ENCODE measurements around the gene PGA5. TPM values are rescaled to one million over a fixed set of nuclear protein-coding genes. Genes with fewer than 3 reads are reported as not detected.

PGA5 gene
- total RNA-seq, 1 experiment from 2014 or later, result 0.33 TPM

- Histone ChIP-seq H3K56ac (ENCODE audit: insufficient read length, low read depth, low read length) (no peak overlapping the region), H2BK15ac (ENCODE audit: low read depth, low read length) (no peak overlapping the region), H2BK120ac (ENCODE audit: low read depth, low read length, poor library complexity, severe bottlenecking) (no peak overlapping the region), H3K4me1 (ENCODE audit: insufficient read depth, low read length) (no peaks in the 10 kb centered on the region; the same call in 1 of the 2 replicates), H4K20me1 (ENCODE audit: control insufficient read depth, insufficient read depth, insufficient read length) (no peaks in the 10 kb centered on the region), H2BK12ac (ENCODE audit: insufficient read length, low read depth, low read length) (no peak overlapping the region), H2BK20ac (ENCODE audit: low read depth, low read length, poor library complexity, severe bottlenecking) (no peak overlapping the region), H3K79me1 (ENCODE audit: insufficient read depth, low read depth, low read length, poor library complexity, severe bottlenecking) (no peaks in the 10 kb centered on the region), H3K9me3 (ENCODE audit: control insufficient read depth, low read depth, low read length) (no peaks in the 10 kb centered on the region), H2AK5ac (ENCODE audit: insufficient read length, low read length) (no peak overlapping the region), H3K18ac (ENCODE audit: insufficient read length, low read depth, low read length) (no peak overlapping the region), H4K5ac (ENCODE audit: insufficient read length, low read depth, low read length) (no peak overlapping the region), H3K79me2 (ENCODE audit: insufficient read depth, low read length) (no peaks in the 10 kb centered on the region), H3K27ac (ENCODE audit: insufficient read length, low read depth, low read length) (no peak overlapping the region), H3K27me3 (ENCODE audit: insufficient read depth, low read length) (no peaks in the 10 kb centered on the region), H3K14ac (ENCODE audit: insufficient read depth, low read length) (no peak overlapping the region), H3K4ac (ENCODE audit: low read depth, low read length) (no peak overlapping the region), H3T11ph (ENCODE audit: low read length) (no peak overlapping the region), H4K91ac (ENCODE audit: insufficient read length, low read depth, low read length) (no peak overlapping the region), H3K23me2 (ENCODE audit: insufficient read length, low read depth, low read length, poor library complexity, severe bottlenecking) (no peaks in the 10 kb centered on the region), H3K4me2 (ENCODE audit: insufficient read depth, insufficient read length, low read length) (no peak overlapping the region), H2BK5ac (ENCODE audit: insufficient read length, low read length) (no peak overlapping the region), H3K9ac (ENCODE audit: extremely low read depth, insufficient read length, low read length) (no peak overlapping the region), H2AFZ (ENCODE audit: low read length) (no peak overlapping the region), H3K23ac (ENCODE audit: insufficient read length, low read depth, low read length) (no peak overlapping the region), H4K8ac (replicated peaks; ENCODE audit: insufficient read length, low read depth, low read length) (no peak overlapping the region)
- Mint-ChIP-seq H3K36me3 (ENCODE audit: insufficient read depth in 1 of 3, low read depth in 3 of 3) (no peaks in the 10 kb centered on the region; a peak in 1 of 7 replicates), H3K9me3 (peaks cover 5% of the 10 kb centered on the region in 2 experiments; a peak in 2 of 5 replicates), H3K4me3 (no peak overlapping the region), H3K27ac (no peak overlapping the region), H3K4me1 (peaks cover 3 to 17% of the 10 kb centered on the region in 2 experiments), H3K27me3 (ENCODE audit: low read depth) (peaks cover 9% of the 10 kb centered on the region)
- no peak for DNase-seq
- no CpG with 5 or more reads among the region's 6 CpGs for WGBS (ENCODE audit: extremely low coverage, insufficient read length, low lambda C conversion rate)
- TF ChIP-seq, protein P1, sequence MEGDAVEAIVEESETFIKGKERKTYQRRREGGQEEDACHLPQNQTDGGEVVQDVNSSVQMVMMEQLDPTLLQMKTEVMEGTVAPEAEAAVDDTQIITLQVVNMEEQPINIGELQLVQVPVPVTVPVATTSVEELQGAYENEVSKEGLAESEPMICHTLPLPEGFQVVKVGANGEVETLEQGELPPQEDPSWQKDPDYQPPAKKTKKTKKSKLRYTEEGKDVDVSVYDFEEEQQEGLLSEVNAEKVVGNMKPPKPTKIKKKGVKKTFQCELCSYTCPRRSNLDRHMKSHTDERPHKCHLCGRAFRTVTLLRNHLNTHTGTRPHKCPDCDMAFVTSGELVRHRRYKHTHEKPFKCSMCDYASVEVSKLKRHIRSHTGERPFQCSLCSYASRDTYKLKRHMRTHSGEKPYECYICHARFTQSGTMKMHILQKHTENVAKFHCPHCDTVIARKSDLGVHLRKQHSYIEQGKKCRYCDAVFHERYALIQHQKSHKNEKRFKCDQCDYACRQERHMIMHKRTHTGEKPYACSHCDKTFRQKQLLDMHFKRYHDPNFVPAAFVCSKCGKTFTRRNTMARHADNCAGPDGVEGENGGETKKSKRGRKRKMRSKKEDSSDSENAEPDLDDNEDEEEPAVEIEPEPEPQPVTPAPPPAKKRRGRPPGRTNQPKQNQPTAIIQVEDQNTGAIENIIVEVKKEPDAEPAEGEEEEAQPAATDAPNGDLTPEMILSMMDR (conservative IDR thresholded peaks at IDR 0.05), result no peak
Observed at GRCh38 chr11:61198361-61198760, 42.6 kb upstream of the PGA5 start.
